HepG2 (cell line): ENCODE data around the gene FLAD1. TPM values are rescaled to one million over a fixed set of nuclear protein-coding genes. Genes with fewer than 3 reads are reported as not detected.

Experiments used
- CREBL2 ChIP-seq: sonication (generic); formaldehyde crosslinking; IDR thresholded peaks from 2 replicates; pipeline ENCODE4 v1.8.1; 2023; ENCODE audit warnings: missing genetic modification reagents, mild to moderate bottlenecking, borderline replicate concordance
- DR1 ChIP-seq: sonication (generic); formaldehyde crosslinking; IDR thresholded peaks from 2 replicates; pipeline ENCODE4 v1.8.0; 2021; ENCODE audit warnings: mild to moderate bottlenecking, missing genetic modification reagents, inconsistent platforms
- E2F1 ChIP-seq: sonication (generic); formaldehyde crosslinking; IDR thresholded peaks from 2 replicates; pipeline ENCODE4 v1.5.0; 2020; ENCODE audit warnings: missing genetic modification reagents
- EZH2 ChIP-seq: conservative IDR thresholded peaks from 2 replicates; pipeline ENCODE4 v1.6.1; 2012; ENCODE audit warnings: mild to moderate bottlenecking, low read depth, low read length, moderate library complexity
- GLI4 ChIP-seq: sonication (generic); formaldehyde crosslinking; IDR thresholded peaks from 2 replicates; pipeline ENCODE4 v1.5.1; 2020; ENCODE audit warnings: missing genetic modification reagents, mild to moderate bottlenecking, moderate library complexity, borderline replicate concordance
- GPN1 ChIP-seq: sonication (generic); formaldehyde crosslinking; IDR thresholded peaks from 2 replicates; pipeline ENCODE4 v1.5.1; 2020; ENCODE audit warnings: missing genetic modification reagents, borderline replicate concordance
- IRF2 ChIP-seq: IDR thresholded peaks from 2 replicates; pipeline ENCODE4 v1.6.1; 2018; ENCODE audit warnings: missing genetic modification reagents, missing compliant biosample characterization
- KLF11 ChIP-seq: IDR thresholded peaks from 2 replicates; pipeline ENCODE4 v1.6.1; 2016; ENCODE audit warnings: missing compliant biosample characterization
- MAFG ChIP-seq: sonication (generic); formaldehyde crosslinking; IDR thresholded peaks from 2 replicates; pipeline ENCODE4 v1.5.1; 2020; ENCODE audit warnings: mild to moderate bottlenecking, missing genetic modification reagents
- MAFK ChIP-seq, 2 experiments: IDR thresholded peaks in 1 of 2; conservative IDR thresholded peaks in 1 of 2; 2 replicates each; pipeline ENCODE4 v1.6.1; 2011; ENCODE audit warnings: improper control_type of control experiment in 2 of 2, low read length in 2 of 2
- NFIC ChIP-seq: IDR thresholded peaks from 2 replicates; pipeline ENCODE4 v1.6.1; 2012; ENCODE audit warnings: mild to moderate bottlenecking, low read length, inconsistent platforms
- PAX8 ChIP-seq: sonication (generic); formaldehyde crosslinking; IDR thresholded peaks from 2 replicates; pipeline ENCODE4 v1.8.0; 2022; ENCODE audit warnings: mild to moderate bottlenecking, missing genetic modification reagents, borderline replicate concordance
- PRDM4 ChIP-seq: sonication (generic); formaldehyde crosslinking; IDR thresholded peaks from 2 replicates; pipeline ENCODE4 v1.9.0; 2021; ENCODE audit warnings: missing genetic modification reagents, borderline replicate concordance
- PRMT3 ChIP-seq: sonication (generic); formaldehyde crosslinking; IDR thresholded peaks from 2 replicates; pipeline ENCODE4 v1.8.1; 2022; ENCODE audit warnings: low read depth, mild to moderate bottlenecking, moderate library complexity, missing genetic modification reagents, borderline replicate concordance
- RBM22 ChIP-seq: fragments of 200-400 bp; formaldehyde crosslinking; optimal IDR thresholded peaks from 2 replicates; pipeline ENCODE3; 2017; ENCODE audit warnings: mild to moderate bottlenecking, low read length, moderate library complexity
- STAG1 ChIP-seq: sonication (generic); formaldehyde crosslinking; IDR thresholded peaks from 2 replicates; pipeline ENCODE4 v1.4.0; 2020; ENCODE audit warnings: missing genetic modification reagents
- TAF15 ChIP-seq: fragments of 200-400 bp; formaldehyde crosslinking; IDR thresholded peaks from one replicate; pipeline ENCODE4 v1.6.1; 2018; ENCODE audit warnings: mild to moderate bottlenecking, low read depth, low read length; ENCODE audit not compliant: poor library complexity, severe bottlenecking
- TCF12 ChIP-seq, 2 experiments: fragments of 450-650 bp in 1 of 2; sonication (generic) in 1 of 2; formaldehyde crosslinking in 1 of 2; IDR thresholded peaks; 2 replicates each; pipeline versions ENCODE4 v1.6.1 to v1.8.0; 2017 to 2022; ENCODE audit warnings: antibody characterized with exemption in 1 of 2, mild to moderate bottlenecking in 1 of 2, missing genetic modification reagents in 1 of 2, moderate library complexity in 1 of 2
- TFDP1 ChIP-seq: IDR thresholded peaks from 2 replicates; pipeline ENCODE4 v1.6.1; 2016; ENCODE audit warnings: missing compliant biosample characterization, missing genetic modification reagents, borderline replicate concordance
- ZFP37 ChIP-seq: sonication (generic); formaldehyde crosslinking; IDR thresholded peaks from 2 replicates; pipeline ENCODE4 v1.4.0; 2020; ENCODE audit warnings: missing genetic modification reagents, borderline replicate concordance
- ZFP82 ChIP-seq: sonication (generic); formaldehyde crosslinking; IDR thresholded peaks from 2 replicates; pipeline ENCODE4 v1.5.1; 2020; ENCODE audit warnings: mild to moderate bottlenecking, missing genetic modification reagents, borderline replicate concordance
- ZKSCAN1 ChIP-seq: fragments of 150-350 bp; IDR thresholded peaks from 2 replicates; pipeline ENCODE4 v1.6.1; 2014; ENCODE audit warnings: low read length
- ZNF232 ChIP-seq: sonication (generic); formaldehyde crosslinking; IDR thresholded peaks from 2 replicates; pipeline ENCODE4 v1.4.0; 2020; ENCODE audit warnings: missing genetic modification reagents, borderline replicate concordance
- ZNF432 ChIP-seq: sonication (generic); formaldehyde crosslinking; IDR thresholded peaks from 2 replicates; pipeline ENCODE4 v1.5.0; 2020; ENCODE audit warnings: missing genetic modification reagents, mild to moderate bottlenecking, borderline replicate concordance
- polyA plus RNA-seq, 8 experiments: library from polyadenylated mRNA; depleted of rRNA in 3 of 8; stranded (reverse) in 7 of 8; unstranded in 1 of 8; fragments of >200 nt; fragmentation: Illumina TruSeq in 4 of 8; extraction: Trizol in 4 of 8; gene quantifications; 2 replicates each; pipeline versions ENCODE4 v1.2.1 to v1.2.3, GENCODE V29; 2011 to 2016; ENCODE audit warnings: low read depth in 4 of 8, missing spikeins in 1 of 8, mixed read lengths in 1 of 8; ENCODE audit not compliant: insufficient read depth in 1 of 8
- total RNA-seq, 5 experiments: library from RNA; depleted of rRNA; stranded (reverse); fragments of >200 nt; fragmentation: Illumina TruSeq; extraction: Trizol; gene quantifications; 2 replicates each; pipeline ENCODE4 v1.2.3, GENCODE V29; 2016; ENCODE audit warnings: low read depth in 1 of 5

The FLAD1 gene
- total and polyA plus RNA-seq, 2 of the 13 experiments (the other 11 are each of a cell fraction or from before 2014, with no cell fraction given) = 25.9 to 32.8 TPM

- TF ChIP-seq TFDP1 (CRISPR knock-in tag) = no peak
- TF ChIP-seq TAF15 = no peak
- no peak for TF ChIP-seq PRMT3 (CRISPR knock-in tag)
- TF ChIP-seq GPN1 = no peak
- TF ChIP-seq TCF12 (IDR thresholded peaks at IDR 0.05) = no peak
- 0 out of 2 replicates have a peak, but pooled peaks have one; percentile 43 for TF ChIP-seq TCF12 (CRISPR knock-in tag; IDR thresholded peaks at IDR 0.05)
- TF ChIP-seq CREBL2 = no peak
- TF ChIP-seq KLF11 (CRISPR knock-in tag) = no peak
- TF ChIP-seq GLI4 = no peak
- no peak for TF ChIP-seq MAFG
- peak; percentile 72 for TF ChIP-seq IRF2
- no peak for TF ChIP-seq EZH2
- no peak for TF ChIP-seq RBM22
- TF ChIP-seq PRDM4 = no peak
- no peak for TF ChIP-seq ZKSCAN1
- TF ChIP-seq E2F1 = no peak
- no peak for TF ChIP-seq PAX8 (CRISPR knock-in tag)
- TF ChIP-seq ZFP37 (CRISPR knock-in tag) = peak; percentile 90
- TF ChIP-seq NFIC = no peak
- no peak for TF ChIP-seq ZFP82 (CRISPR knock-in tag)
- no peak; the same call in 1 of the 2 replicates for TF ChIP-seq DR1 (CRISPR knock-in tag)
- TF ChIP-seq STAG1 = peak; percentile 37
- no peak for TF ChIP-seq ZNF432 (CRISPR knock-in tag)
- no peak for TF ChIP-seq MAFK (conservative IDR thresholded peaks at IDR 0.05 in 1 of 2, IDR thresholded peaks at IDR 0.05 in 1 of 2; ENCODE audit: low read length in 2 of 2)
- 0 out of 2 replicates have a peak, but pooled peaks have one; percentile 9 for TF ChIP-seq ZNF232 (CRISPR knock-in tag)
Measured at GRCh38 chr1:154944401-154945159, 38.6 kb upstream of the FLAD1 start (continued).
